IMR-90 (cell line): ENCODE data around the gene TPSG1.

Experiments used
- CHD1 ChIP-seq: IDR thresholded peaks from 2 replicates; pipeline ENCODE4 v1.6.1; 2012; ENCODE audit warnings: low read depth, low read length, improper control_type of control experiment
- FOS ChIP-seq: fragments of 150-350 bp; IDR thresholded peaks from 2 replicates; pipeline ENCODE4 v1.6.1; 2016; ENCODE audit warnings: low read depth, low read length
- MAFK ChIP-seq: IDR thresholded peaks from 2 replicates; pipeline ENCODE4 v1.6.1; 2012; ENCODE audit warnings: low read depth, low read length, improper control_type of control experiment
- MAZ ChIP-seq: IDR thresholded peaks from 2 replicates; pipeline ENCODE4 v1.6.1; 2012; ENCODE audit warnings: low read depth, mild to moderate bottlenecking, low read length, improper control_type of control experiment, moderate library complexity, borderline replicate concordance
- MXI1 ChIP-seq: IDR thresholded peaks from 2 replicates; pipeline ENCODE4 v1.6.1; 2012; ENCODE audit warnings: low read depth, mild to moderate bottlenecking, low read length, moderate library complexity, borderline replicate concordance
- POLR2A ChIP-seq: IDR thresholded peaks from 2 replicates; pipeline ENCODE4 v1.6.1; 2012; ENCODE audit warnings: mild to moderate bottlenecking, low read depth, low read length
- RCOR1 ChIP-seq: IDR thresholded peaks from 2 replicates; pipeline ENCODE4 v1.6.1; 2012; ENCODE audit warnings: mild to moderate bottlenecking, low read length, improper control_type of control experiment; ENCODE audit not compliant: insufficient replicate concordance
- RFX5 ChIP-seq: IDR thresholded peaks from 2 replicates; pipeline ENCODE4 v1.8.0; 2012; ENCODE audit warnings: low read depth, mild to moderate bottlenecking, low read length, moderate library complexity
- SMC3 ChIP-seq: fragments of 150-350 bp; IDR thresholded peaks from 2 replicates; pipeline ENCODE4 v1.6.1; 2016; ENCODE audit warnings: low read depth, mild to moderate bottlenecking, antibody characterized with exemption, low read length, moderate library complexity
- TF ChIP-seq, protein P1 (sequence below): conservative IDR thresholded peaks from 2 replicates; pipeline ENCODE4 v1.5.1; 2012; ENCODE audit warnings: mild to moderate bottlenecking, low read depth, low read length, improper control_type of control experiment
- TF ChIP-seq, protein P2 (sequence below): fragments of 150-350 bp; IDR thresholded peaks from 2 replicates; pipeline ENCODE4 v1.6.1; 2017; ENCODE audit warnings: mild to moderate bottlenecking, antibody characterized with exemption, low read length, low read depth

DNA sequence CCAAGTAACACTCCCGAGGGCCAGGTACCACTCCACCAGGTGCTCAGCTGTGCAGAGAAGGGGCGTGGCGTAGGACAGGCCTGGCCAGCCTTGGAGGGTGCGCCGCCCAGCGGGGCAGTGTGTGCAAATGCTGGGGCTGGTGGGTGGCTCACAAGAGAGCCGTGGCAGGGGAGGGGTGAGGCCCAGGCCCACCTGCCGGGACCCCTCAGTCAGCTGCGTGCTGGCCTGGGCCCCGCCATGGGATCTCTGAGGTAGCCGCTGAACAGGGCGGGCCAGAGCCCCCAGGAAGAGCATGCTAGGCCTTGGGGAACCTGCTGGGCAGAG lies 8.8 kb downstream of the TPSG1 start:
- TF ChIP-seq, protein P1, sequence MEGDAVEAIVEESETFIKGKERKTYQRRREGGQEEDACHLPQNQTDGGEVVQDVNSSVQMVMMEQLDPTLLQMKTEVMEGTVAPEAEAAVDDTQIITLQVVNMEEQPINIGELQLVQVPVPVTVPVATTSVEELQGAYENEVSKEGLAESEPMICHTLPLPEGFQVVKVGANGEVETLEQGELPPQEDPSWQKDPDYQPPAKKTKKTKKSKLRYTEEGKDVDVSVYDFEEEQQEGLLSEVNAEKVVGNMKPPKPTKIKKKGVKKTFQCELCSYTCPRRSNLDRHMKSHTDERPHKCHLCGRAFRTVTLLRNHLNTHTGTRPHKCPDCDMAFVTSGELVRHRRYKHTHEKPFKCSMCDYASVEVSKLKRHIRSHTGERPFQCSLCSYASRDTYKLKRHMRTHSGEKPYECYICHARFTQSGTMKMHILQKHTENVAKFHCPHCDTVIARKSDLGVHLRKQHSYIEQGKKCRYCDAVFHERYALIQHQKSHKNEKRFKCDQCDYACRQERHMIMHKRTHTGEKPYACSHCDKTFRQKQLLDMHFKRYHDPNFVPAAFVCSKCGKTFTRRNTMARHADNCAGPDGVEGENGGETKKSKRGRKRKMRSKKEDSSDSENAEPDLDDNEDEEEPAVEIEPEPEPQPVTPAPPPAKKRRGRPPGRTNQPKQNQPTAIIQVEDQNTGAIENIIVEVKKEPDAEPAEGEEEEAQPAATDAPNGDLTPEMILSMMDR, result no peak
- TF ChIP-seq MXI1, result no peak
- TF ChIP-seq POLR2A, result no peak
- TF ChIP-seq MAZ, result no peak
- TF ChIP-seq CHD1, result no peak
- no peak for TF ChIP-seq RCOR1
- TF ChIP-seq SMC3, result no peak
- no peak for TF ChIP-seq FOS
- TF ChIP-seq, protein P2, sequence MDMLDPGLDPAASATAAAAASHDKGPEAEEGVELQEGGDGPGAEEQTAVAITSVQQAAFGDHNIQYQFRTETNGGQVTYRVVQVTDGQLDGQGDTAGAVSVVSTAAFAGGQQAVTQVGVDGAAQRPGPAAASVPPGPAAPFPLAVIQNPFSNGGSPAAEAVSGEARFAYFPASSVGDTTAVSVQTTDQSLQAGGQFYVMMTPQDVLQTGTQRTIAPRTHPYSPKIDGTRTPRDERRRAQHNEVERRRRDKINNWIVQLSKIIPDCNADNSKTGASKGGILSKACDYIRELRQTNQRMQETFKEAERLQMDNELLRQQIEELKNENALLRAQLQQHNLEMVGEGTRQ, result no peak
- no peak for TF ChIP-seq MAFK
- TF ChIP-seq RFX5, result no peak
